ENCODE measurements around the gene TMEM91.

Gene TMEM91

GRCh38 chr19:41411100-41411967 lies 35.0 kb downstream of the TMEM91 start:
- DNase-seq (ENCODE audit: low spot score), result no peak

GRCh38 chr19:41411968-41412265 lies 35.6 kb downstream of the TMEM91 start:
- no peak for DNase-seq (ENCODE audit: low spot score)

- no peak for DNase-seq (ENCODE audit: low spot score)
These were observed 36.6 kb downstream of the TMEM91 start for GRCh38 chr19:41412953-41413352.

GRCh38 chr19:41413947-41414346 lies 37.6 kb downstream of the TMEM91 start:
- no peak for DNase-seq (ENCODE audit: low spot score)

- no peak for DNase-seq (ENCODE audit: low spot score)
These were observed 38.1 kb downstream of the TMEM91 start for GRCh38 chr19:41414461-41414860.

- no peak for DNase-seq (ENCODE audit: low spot score)
These were observed 38.8 kb downstream of the TMEM91 start for GRCh38 chr19:41415154-41415571.

GRCh38 chr19:41416194-41416674 lies 39.9 kb downstream of the TMEM91 start:
- no peak for DNase-seq (ENCODE audit: low spot score)

- DNase-seq (ENCODE audit: low spot score), result no peak
These were observed 44.0 kb downstream of the TMEM91 start for GRCh38 chr19:41420101-41420880.

GRCh38 chr19:41421314-41421713 lies 45.0 kb downstream of the TMEM91 start:
- no peak for DNase-seq (ENCODE audit: low spot score)

GRCh38 chr19:41421973-41422372 lies 45.6 kb downstream of the TMEM91 start:
- DNase-seq (ENCODE audit: low spot score), result no peak

GRCh38 chr19:41422456-41422855 lies 46.1 kb downstream of the TMEM91 start:
- DNase-seq (ENCODE audit: low spot score), result no peak

GRCh38 chr19:41422955-41423354 lies 46.6 kb downstream of the TMEM91 start:
- DNase-seq (ENCODE audit: low spot score), result no peak

GRCh38 chr19:41424335-41425173 lies 48.2 kb downstream of the TMEM91 start:
- no peak for DNase-seq (ENCODE audit: low spot score)

- DNase-seq (ENCODE audit: low spot score), result no peak
These were observed 49.1 kb downstream of the TMEM91 start for GRCh38 chr19:41425174-41426115.

GRCh38 chr19:41426116-41426841 lies 49.9 kb downstream of the TMEM91 start:
- no peak for DNase-seq (ENCODE audit: low spot score)

GRCh38 chr19:41426952-41427646 lies 50.8 kb downstream of the TMEM91 start, which contains the start of gene B3GNT8:
Gene B3GNT8 (minus strand): TSS chr19:41427374. CDS start chr19:41426778, 596 bp downstream.
- no peak for DNase-seq (ENCODE audit: low spot score)

- no peak for DNase-seq (ENCODE audit: low spot score)
These were observed 51.5 kb downstream of the TMEM91 start for GRCh38 chr19:41427647-41428480.

GRCh38 chr19:41428481-41428859 lies 52.1 kb downstream of the TMEM91 start:
- no peak for DNase-seq (ENCODE audit: low spot score)

- no peak for DNase-seq (ENCODE audit: low spot score)
These were observed 54.6 kb downstream of the TMEM91 start for GRCh38 chr19:41430922-41431321.
